Measurements from ENCODE around the gene MACC1.
A peak's percentile ranks its signal among the peaks of the same experiment; 100 is the strongest.

Gene MACC1

DNA sequence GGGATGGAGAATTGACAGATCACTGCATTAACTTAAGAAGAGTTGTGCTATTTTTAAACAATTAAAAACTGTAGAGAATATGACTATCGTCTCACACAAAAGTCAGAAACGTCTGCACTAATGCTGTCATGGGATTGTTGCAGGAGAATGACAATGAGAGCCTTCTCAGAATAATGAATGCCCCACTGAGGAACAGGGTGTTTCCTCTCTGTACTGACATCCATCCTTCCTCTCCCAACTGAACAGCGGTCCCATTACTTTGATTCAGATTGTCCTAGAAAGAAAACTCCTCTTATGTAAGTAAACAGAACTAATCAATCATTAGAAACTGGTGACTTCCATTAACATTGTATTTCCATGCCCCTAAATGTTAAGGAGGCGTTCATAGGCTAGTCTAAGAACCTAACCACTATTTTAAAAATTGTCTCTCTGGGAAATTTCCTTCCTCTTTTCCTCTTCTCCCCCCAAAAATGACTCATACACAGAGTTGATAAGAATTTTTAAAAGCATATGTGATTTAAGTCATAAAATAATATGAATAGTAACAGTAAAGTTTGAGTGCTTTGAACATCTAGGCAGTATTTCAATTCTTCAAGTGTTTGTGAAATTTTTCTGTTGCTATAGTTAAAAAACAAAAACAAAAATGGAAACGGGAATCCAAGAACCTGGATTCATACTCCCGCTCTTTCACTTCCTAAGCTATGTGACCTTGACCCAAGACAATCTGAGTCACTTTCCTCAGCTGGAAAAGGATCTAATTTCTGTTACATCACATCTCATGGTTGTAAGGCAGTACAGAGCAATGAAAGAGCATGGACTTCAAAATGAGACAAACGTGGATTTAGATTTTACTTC, 12.7 kb upstream of the MACC1 start:
- peak; percentile 57 for DNase-seq (ENCODE audit: low read depth)

DNA sequence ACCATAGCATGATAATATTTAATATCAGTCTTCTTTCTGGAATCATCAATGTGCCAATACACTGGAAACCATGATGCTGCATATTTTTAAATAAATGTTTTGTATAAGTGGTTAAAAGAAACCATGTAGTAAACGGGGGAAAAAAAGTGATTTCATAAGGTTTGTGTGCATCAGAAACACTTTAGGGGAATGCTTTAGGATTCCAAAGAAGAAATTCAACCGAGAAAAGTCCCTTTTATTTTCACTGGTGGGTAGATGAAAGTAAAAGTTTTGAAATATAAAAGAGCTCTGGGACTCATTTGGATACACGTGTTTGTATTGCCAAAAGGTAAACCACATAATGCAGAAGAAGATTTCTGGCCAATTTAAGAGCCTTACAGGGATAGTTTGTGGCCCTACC, 11.9 kb upstream of the MACC1 start:
- DNase-seq (ENCODE audit: low read depth), result no peak

DNA sequence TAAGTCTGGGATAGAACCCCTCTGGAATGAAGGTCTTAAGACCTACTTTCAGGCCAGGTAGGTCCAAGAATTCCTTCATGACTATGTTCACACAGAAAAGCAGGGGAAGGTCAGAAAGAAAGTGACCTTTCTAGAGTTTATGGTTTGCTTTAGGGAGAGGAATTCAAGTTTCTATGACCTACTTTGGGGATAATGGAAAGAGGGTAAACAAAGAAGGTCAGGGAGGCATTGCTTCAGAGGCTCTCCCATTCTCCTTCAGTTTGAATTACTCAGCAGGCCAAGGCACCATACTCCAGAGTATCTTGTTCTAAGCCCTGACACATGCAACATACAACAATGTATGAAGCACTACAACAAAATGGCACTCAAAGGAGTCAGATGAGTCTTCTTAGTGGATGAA, 11.5 kb upstream of the MACC1 start:
- DNase-seq (ENCODE audit: low read depth), result no peak

DNA sequence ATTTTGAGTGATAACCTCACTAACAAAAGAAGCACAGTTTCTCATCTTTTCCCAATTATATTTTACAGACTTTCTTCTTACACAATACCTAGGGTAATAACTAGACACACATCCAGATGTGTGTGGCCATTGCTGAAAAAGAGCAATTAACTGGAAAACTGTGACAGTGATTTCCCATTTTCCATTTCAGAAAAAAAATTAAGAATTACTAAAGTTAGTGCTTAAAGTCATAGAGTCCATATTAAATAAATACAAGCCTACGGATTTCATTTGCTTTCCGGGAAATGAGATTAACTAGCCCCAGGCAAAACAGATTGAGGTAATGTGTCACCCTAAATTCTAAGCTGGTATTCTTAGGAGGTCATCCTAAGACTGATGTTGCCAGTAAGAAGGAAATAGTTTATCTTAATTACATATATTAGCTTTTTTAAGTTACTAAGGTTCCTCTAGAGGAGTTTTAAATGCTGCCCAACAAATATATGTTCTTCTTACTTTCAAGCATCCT, 10.2 kb upstream of the MACC1 start:
- DNase-seq (ENCODE audit: low read depth), result no peak

DNA sequence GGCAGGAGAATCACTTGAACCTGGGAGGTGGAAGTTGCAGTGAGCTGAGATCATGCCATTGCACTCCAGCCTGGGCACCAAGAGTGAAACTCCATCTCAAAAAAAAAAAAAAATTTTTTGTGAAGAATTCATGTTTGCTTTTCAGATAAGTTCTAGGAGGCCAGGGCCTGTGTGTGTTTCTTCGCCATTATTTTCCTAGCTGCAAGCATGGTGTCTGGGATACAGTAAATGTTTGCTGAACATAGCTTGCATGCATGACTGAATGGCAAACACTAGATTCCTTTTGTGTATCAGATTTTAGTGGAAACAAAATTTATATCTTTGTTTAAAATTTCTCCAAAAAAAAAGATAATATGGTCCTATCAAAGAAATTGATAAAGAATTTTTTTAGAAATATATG, 9.7 kb upstream of the MACC1 start:
- no peak for DNase-seq (ENCODE audit: low read depth)

DNA sequence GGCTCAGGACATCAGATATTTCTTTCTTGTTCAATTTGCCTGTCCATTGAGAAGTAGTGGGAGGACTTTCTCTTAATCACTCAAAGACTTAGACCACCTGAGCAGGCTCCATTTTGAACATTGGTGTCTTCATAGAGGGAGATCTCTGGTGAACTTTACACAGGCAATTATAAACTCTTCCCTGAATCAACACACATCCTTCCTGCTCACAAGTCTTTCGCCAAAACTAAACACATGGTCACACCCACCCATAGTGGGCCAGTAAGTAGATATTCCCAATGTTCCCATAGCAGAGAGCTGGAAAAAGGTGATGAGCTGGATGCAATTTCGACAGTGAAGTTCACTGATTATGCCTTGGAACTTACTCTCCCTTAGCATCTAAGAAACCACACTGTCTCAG, 8.2 kb upstream of the MACC1 start:
- DNase-seq (ENCODE audit: low read depth), result no peak

DNA sequence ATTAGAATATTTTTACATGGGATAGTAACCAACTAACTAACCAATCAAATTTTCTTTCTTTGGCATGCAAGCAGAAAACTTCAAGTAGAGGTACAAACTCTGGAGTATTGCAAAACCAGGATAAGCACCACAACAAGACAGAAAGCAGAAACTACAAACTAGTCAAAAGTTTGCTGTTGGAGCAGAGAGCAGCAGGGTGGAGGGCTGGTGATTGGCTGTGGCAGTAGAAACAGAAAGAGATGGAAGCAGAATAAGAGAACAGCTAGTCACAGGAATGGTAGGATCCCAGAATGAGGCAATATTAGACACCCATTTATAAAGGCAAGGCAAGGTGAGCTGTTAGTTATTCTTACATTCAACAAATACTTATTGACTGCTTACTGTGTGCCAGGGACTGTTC, 6.8 kb upstream of the MACC1 start:
- DNase-seq (ENCODE audit: low read depth), result no peak

DNA sequence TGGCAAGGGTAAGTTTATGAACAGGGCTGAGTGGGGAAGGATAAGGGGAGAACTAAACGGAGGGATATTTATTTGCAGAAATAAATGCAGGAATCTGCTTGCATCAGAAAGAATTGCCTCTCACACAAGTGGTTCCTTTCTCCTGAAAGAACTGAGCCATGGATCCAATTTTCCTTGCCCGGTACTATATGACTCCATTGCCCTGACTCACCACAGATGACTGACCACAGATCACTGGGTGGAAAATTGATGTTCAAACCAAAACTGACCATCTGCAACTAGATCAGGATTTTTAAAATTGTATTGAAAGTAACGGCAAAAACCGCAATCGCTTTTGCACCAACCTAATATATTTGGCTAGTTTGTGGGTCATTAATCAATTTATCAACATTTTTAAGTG, 6.2 kb upstream of the MACC1 start:
- no peak for DNase-seq (ENCODE audit: low read depth)

DNA sequence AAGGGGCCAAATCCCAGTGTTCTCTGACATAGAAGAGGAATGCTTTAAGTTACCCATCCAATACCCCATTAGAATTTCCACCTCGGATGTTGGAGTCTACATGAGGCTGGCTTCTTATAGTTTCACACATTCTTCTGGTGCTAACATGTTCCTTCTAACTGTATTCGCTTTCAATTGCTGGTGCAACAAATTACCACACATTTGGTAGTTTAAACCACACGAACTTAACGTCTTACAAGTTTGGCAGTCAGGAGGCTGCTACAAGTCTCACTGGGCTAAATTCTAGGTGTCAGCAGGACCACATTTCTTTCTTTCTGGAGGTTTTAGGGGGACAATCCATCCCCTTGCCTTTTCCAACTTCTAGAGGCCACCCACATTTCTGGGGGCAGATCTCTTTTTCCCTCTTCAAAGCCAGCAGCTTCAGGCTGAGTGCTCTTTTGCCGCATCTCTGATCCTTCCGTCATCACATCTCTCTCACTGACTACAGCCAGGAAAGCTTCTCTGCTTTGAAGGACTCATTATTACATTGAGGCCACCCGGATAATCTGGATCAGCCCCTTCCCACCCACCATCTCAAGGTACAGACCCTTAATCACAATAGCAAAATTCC, 5.1 kb upstream of the MACC1 start:
- no peak for DNase-seq (ENCODE audit: low read depth)

DNA sequence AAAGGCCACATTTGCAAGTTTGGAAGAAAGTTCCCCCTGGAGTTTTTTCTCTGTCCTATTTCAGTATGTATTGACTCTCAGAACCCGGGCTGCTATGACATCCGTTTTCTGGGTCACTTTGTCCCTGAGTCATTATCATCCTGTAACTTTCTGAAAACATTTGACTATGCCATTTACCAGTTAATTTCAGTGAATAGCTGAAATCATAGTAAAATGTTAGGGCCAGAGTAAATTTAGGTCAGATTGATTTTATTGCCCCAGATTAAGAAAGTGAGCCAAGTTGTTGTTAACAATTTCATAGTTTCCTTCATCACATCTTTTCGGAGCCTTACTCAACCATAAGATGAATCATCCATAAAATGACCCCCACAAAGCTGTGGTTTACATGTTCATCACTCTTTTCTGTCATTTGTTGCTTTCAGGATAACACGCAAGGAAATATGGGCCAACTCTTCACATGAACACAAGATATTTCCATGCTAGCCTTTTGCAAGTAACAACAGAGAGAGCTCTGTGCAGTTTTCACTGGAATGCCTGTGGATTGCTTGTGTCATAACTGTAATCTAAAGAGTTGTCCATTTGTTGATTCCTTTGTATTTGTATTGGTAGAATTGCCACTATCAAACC, 3.9 kb upstream of the MACC1 start:
- peak; percentile 2 for DNase-seq (ENCODE audit: low read depth)

DNA sequence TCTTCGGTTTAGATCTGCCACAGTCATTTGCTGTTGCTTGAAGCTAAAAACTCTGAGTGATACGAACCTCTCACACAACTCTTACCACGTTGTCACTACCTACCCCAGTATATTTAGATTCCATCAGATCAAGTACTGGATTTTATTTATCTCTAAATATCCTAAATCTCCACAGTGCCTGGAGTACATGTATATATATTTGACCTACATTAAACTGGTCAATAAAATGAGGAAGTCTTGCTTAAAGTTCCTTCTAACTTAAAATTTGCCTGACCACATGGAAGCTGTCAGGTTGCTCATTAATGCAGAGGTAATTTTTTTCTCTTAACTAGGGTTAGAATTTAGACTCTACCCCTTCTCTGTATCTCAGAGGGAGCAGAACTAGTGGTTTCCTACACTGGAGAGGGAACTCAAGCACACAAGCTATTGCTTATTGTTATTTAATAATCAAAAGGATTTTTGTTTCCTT, 3.1 kb upstream of the MACC1 start:
- DNase-seq (ENCODE audit: low read depth), result no peak

DNA sequence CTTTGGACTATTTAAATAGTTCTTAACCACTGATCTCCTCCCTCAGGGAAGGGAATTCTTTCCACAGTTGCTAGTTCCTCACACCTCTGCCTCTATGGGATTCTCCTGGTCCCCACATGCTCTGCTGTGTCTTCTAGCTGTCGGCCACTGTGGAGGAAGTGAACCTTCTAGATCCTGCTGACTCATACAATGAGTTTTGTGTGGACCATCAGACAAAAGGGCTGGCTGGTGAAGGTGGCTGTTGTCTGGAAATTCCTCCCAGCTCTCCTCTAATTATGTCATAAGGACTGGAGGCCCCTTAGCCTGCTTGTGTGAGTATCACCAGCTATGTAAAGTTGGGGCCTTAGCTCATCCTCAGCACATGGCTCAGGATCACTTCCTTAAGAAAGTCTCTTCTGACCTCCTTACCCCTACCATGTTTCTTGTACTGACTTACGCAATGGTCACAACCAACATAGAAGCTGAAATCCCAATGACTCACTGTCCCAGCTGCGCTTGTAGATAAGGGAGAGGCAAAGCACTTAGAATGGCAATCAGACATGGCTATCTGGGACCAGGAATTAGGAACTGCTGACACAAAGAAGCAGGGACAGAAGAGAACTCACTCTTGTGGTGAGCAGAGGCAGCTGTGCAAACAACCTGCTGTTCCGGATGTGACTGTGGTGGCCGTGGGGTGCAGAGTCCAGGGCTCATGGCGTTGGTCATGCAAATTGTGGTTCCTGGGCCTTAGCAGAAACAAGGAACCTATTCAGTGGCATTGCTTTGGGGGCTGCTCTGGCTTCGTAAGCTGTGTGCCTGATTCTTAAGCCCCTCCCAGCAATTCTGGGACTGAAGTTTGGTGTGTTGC, 2.5 kb upstream of the MACC1 start:
- peak; percentile 4 for DNase-seq (ENCODE audit: low read depth)

DNA sequence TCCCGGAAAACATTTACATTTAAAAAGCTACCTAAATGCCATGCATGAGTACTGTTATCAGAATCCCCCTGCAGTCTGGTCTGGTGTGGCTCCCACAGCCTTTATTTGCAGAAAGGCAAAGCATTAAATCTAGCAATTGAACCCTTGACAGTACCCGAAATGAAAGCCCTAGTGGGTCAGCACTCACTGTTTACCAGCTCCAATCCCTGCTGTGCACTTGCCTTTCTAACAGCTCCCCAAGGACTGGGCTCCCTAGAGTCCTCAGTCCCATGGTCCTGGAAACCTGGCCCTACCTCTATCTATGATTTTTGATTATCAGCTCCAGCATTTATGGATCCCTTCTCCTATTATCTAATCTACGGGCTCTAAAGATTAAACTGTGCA, 1.9 kb upstream of the MACC1 start:
- no peak for DNase-seq (ENCODE audit: low read depth)

DNA sequence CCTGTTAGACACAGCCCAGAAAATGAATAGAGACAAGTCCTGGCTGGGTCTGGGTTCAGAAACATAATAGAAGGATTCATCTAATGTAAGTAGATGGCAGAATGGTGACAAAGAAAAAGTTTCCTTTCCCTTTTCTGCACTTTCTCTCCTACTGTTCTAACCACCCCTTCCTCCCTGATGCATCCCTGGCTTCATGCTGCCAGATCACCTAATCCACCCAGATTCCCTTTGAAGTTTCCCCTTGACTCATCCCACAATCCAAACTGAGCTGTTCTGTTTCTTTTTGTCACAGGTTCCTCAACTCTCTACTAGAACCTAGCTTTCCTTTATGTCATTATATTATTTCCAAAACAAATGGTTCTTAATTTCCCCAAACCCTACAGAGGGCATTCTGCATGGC, 1.1 kb upstream of the MACC1 start:
- DNase-seq (ENCODE audit: low read depth), result no peak

DNA sequence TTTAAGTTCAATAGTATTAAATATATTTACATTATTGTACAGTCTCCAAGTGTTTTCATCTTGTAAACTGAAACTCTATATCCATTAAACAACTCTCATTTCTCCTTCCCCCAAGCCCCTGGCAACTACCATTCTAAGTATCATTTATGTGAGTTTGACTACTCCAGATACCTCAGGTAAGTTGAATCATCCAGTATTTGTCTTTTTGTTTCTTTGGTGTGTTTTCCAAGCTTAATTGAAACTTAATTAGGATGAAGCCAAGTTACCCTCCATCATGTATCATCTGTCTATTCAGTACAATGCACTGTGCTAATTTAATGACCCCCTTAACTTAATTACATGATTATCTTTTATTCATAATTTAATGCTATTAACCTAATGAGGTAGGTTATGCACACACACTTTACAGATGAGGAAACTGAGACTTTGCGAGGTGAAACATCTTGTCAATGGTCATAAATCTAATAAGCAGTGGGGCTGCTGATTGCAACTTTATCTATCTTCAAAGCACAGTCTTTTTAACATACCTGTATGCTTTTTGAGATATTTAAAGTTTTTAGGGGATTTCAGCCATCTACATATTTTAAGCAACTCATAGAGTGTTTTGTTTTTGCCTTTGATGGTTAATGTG, 663 bp downstream of the MACC1 start:
- no peak for DNase-seq (ENCODE audit: low read depth)

DNA sequence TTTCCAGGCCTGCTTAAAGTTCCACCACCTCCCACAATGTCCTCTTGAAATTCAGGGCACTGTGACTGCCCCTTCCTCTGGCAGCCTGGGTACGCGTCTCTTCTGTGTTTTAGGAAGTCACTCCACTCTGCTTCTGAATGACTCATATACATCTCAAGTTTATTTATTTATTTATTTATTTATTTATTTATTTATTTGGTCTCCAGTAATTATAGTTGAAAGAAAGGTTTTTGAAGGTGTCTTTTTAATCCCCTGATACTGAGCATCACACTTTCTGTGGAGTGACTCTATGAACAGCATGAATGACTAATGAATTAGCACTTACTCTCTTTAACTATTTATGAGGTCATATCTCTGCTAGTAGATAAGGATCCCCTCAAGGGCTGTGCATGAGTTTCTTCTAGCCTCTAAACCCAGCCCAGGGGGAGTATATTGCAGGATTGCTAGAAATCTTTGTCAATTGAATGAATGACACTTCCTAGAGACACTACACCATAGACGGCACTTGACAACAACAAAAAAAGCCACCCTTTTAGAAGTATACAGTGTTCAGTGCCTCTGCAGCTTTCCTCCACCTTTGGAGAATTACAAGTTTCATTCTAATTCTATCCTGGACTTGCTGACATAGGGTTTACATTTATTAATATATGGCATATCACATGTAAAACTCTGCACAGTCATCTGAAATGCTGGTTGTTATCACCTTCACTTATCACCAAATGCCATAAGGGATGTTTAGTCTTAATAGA, 2.1 kb downstream of the MACC1 start:
- DNase-seq (ENCODE audit: low read depth), result no peak

DNA sequence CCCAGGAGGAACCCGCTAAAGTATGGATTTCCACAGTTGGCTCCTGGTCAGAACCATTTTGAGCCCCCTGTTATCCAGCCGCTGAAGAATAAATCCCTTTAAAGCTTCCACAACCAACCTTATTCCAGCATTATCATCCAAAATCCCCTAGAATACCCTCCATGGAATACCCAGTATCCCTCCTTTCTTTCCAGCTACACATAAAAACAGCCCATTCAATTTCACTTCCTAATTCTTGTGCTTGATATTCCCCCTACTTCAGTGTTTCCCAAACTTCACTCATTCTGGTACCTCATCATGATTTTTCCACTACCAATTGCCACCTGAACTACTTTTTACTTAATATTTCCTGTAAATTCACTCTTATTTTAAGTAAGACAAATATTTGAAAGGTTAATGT, 3.1 kb downstream of the MACC1 start:
- no peak for DNase-seq (ENCODE audit: low read depth)

DNA sequence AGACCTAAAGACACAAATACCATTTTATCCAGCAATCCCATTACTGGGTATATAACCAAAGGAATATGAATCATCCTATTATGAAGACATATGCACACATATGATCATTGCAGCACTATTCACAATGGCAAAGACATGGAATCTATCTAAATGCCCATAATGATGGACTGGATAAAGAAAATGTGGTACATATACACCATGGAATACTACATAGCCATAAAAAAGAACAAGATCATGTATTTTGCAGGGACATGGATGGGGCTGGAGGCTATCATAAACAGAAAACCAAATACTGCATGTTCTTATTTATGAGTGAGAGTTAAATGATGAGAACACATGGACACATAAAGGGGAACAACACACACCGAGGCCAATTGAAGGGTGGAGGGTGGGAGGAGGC, 3.8 kb downstream of the MACC1 start:
- no peak for DNase-seq (ENCODE audit: low read depth)

DNA sequence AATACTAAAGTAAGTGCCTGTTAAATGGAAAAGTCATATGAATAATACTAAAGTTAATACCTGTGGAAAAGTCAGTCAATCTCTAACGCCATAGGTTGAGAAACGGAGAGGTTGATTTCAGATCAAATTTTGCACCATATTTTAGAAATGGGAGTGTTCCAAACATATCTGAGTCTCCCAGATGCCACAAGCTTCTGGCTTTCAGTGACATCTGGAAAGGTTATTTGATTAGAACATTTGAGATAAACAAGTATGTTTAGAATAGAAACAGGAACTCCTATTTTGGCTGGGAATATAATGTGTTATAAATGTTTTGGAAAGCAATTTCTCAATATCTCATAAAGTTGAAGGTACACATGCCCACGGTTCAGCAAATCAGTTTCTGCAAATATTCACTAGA, 5.8 kb downstream of the MACC1 start:
- no peak for DNase-seq (ENCODE audit: low read depth)

DNA sequence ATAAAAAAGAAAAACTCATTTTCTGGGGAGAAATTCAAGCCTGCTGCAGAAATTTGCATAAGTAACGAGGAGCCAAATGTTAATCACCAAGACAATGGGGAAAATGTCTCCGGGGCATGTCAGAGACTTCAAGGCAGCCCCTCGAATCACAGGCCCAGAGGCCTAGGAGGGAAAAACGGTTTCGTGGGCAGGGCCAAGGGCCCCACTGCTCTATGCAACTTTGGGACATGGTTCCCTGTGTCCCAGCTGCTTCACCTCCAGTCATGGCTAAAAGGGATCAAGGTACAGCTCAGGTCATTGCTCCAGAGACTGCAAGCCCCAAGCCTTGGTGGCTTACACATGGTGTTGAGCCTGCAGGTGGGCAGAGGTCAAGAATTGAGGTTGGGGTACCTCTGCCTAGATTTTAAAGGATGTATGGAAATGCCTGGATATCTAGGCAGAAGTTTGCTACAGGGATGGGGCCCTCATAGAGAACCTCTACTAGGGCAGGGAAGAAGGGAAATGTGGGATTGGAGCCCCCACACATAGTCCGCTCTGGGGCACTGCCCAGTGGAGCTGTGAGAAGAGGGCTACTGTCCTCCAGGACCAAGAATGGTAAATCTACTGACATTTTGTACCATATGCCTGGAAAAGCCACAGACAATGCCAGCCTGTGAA, 8.4 kb downstream of the MACC1 start:
- DNase-seq (ENCODE audit: low read depth), result no peak

Measured in fibroblast of the conjunctiva (primary cell).